Naive thymus-derived CD4-positive, alpha-beta T cell (primary cell): Measurements from ENCODE around the gene CYB5R2. TPM values are rescaled to one million over a fixed set of nuclear protein-coding genes. Genes with fewer than 3 reads are reported as not detected.

Experiments used
- ATAC-seq: fragments of 150-1000 bp; cut with Tn5 transposase; 2 replicates; pipeline ENCODE4 v1.10.0; 2021; ENCODE audit warnings: mild to moderate bottlenecking, moderate library complexity
- CTCF ChIA-PET: fragments of 350-600 bp; sonication (Branson Sonifier 250); formaldehyde crosslinking; loops from one replicate; lab custom pipeline; 2021; ENCODE audit warnings: antibody characterized with exemption; lab: Charles Lee
- POLR2A ChIA-PET: fragments of 350-600 bp; sonication (Branson Sonifier 250); formaldehyde crosslinking; loops from one replicate; lab custom pipeline; 2021; ENCODE audit warnings: antibody characterized with exemption, inconsistent platforms; lab: Charles Lee
- DNase-seq, 9 donors: peaks; one replicate each; pipeline versions ENCODE4 v3.0.0 to v3.0.0-alpha.2; 2020 to 2022; ENCODE audit warnings: mixed read lengths in 1 of 9
- H3K27ac ChIP-seq: one replicate; pipeline ENCODE4 v1.7.0; 2013; ENCODE audit warnings: mild to moderate bottlenecking, low read depth, low read length, moderate library complexity
- H3K27me3 ChIP-seq, 2 donors: one replicate each; pipeline ENCODE4 v1.7.0; 2013; ENCODE audit warnings: low read length in 2 of 2, mild to moderate bottlenecking in 2 of 2, moderate library complexity in 2 of 2; ENCODE audit not compliant: control insufficient read depth in 2 of 2, insufficient read depth in 2 of 2
- H3K36me3 ChIP-seq, 3 experiments: 1 replicate in 2 of 3; 2 replicates in 1 of 3; pipeline ENCODE4 v1.7.0; 2013; ENCODE audit warnings: low read length in 3 of 3, mild to moderate bottlenecking in 3 of 3, moderate library complexity in 1 of 3; ENCODE audit not compliant: insufficient read depth in 3 of 3, control insufficient read depth in 2 of 3
- H3K4me1 ChIP-seq, 2 donors: one replicate each; pipeline ENCODE4 v1.7.0; 2013; ENCODE audit warnings: low read length in 2 of 2, mild to moderate bottlenecking in 2 of 2, moderate library complexity in 1 of 2; ENCODE audit not compliant: control insufficient read depth in 2 of 2, insufficient read depth in 2 of 2
- H3K4me3 ChIP-seq: 2 replicates; pipeline ENCODE4 v1.7.0; 2013; ENCODE audit warnings: mild to moderate bottlenecking, low read length
- H3K9me3 ChIP-seq, 3 experiments: 1 replicate in 2 of 3; 2 replicates in 1 of 3; pipeline ENCODE4 v1.7.0; 2013; ENCODE audit warnings: low read length in 3 of 3; ENCODE audit not compliant: control insufficient read depth in 2 of 3
- H3K27ac Mint-ChIP-seq, 9 donors: one replicate each; pipeline ENCODE4 v1.8.0; 2020 to 2022; ENCODE audit warnings: mixed read lengths in 9 of 9, mild to moderate bottlenecking in 8 of 9, moderate library complexity in 5 of 9, inconsistent platforms in 2 of 9
- H3K27me3 Mint-ChIP-seq, 5 donors: one replicate each; pipeline ENCODE4 v1.8.0; 2021 to 2022; ENCODE audit warnings: mixed read lengths in 5 of 5, mild to moderate bottlenecking in 1 of 5
- H3K36me3 Mint-ChIP-seq, 5 donors: one replicate each; pipeline ENCODE4 v1.8.0; 2020 to 2022; ENCODE audit warnings: mixed read lengths in 5 of 5, mild to moderate bottlenecking in 3 of 5, inconsistent platforms in 1 of 5
- H3K4me1 Mint-ChIP-seq, 7 donors: one replicate each; pipeline ENCODE4 v1.8.0; 2020 to 2022; ENCODE audit warnings: mixed read lengths in 7 of 7, mild to moderate bottlenecking in 3 of 7, inconsistent platforms in 1 of 7
- H3K4me3 Mint-ChIP-seq, 10 donors: one replicate each; pipeline ENCODE4 v1.8.0; 2020 to 2022; ENCODE audit warnings: mild to moderate bottlenecking in 10 of 10, mixed read lengths in 10 of 10, moderate library complexity in 6 of 10, inconsistent platforms in 2 of 10
- H3K9me3 Mint-ChIP-seq, 11 donors: one replicate each; pipeline ENCODE4 v1.8.0; 2020 to 2022; ENCODE audit warnings: mixed read lengths in 11 of 11, mild to moderate bottlenecking in 4 of 11, inconsistent platforms in 1 of 11, moderate library complexity in 1 of 11
- intact Hi-C, 2 donors: fragments of 100-400 bp; cut with micrococcal nuclease; formaldehyde crosslinking; loops; one replicate each; pipeline ENCODE4 v1.15.1; 2023
- polyA plus RNA-seq, 2 donors: library from polyadenylated mRNA; unstranded; fragments of 300-500 nt; fragmentation: Illumina TruSeq; gene quantifications; one replicate each; pipeline ENCODE4 v1.2.3, GENCODE V29; 2021
- total RNA-seq, 6 experiments: library from RNA in 5 of 6; stranded (reverse) in 5 of 6; gene quantifications; 1 replicate in 5 of 6; 2 replicates in 1 of 6; pipeline ENCODE4 v1.2.3 and lab custom pipeline; 2021 to 2026

The CYB5R2 gene
- total and polyA plus RNA-seq, 7 experiments from 2014 or later: 0.13 to 2.8 (median 0.69) TPM; not detected in 2

- H3K4me3 Mint-ChIP-seq: no peak overlapping the region
- Histone ChIP-seq H3K27me3 (no peaks in the 10 kb centered on the region), H3K9me3 (no peaks in the 10 kb centered on the region), H3K36me3 (peaks cover 0 to 12% (median 0%) of the 10 kb centered on the region in 3 experiments), H3K4me1 (no peaks in the 10 kb centered on the region), H3K27ac (no peak overlapping the region), H3K4me3 (no peak overlapping the region)
- CTCF ChIA-PET: no interaction called here
- no peak overlapping the region for H3K27ac Mint-ChIP-seq
- H3K4me1 Mint-ChIP-seq: peaks cover 0 to 4% (median 0%) of the 10 kb centered on the region in 7 donors
- peaks cover 0 to 67% (median 17%) of the 10 kb centered on the region in 5 donors for H3K36me3 Mint-ChIP-seq
- ATAC-seq (no peak), DNase-seq (no peak)
- H3K9me3 Mint-ChIP-seq: no peaks in the 10 kb centered on the region
- POLR2A ChIA-PET: interaction anchor here (0.7 kb wide), 1 partner anchor 12 kb away, joined by 3 read pairs; no protein-coding TSS in a partner anchor
- intact Hi-C loops: no loop called here
- H3K27me3 Mint-ChIP-seq: no peaks in the 10 kb centered on the region
Observed at GRCh38 chr11:7622721-7623120, 50.6 kb downstream of the CYB5R2 start.

GRCh38 chr11:7621554-7621953 is 51.7 kb downstream of the CYB5R2 start:
- H3K27me3 Mint-ChIP-seq: no peaks in the 10 kb centered on the region
- H3K4me3 Mint-ChIP-seq: no peak overlapping the region
- H3K36me3 Mint-ChIP-seq: peaks cover 0 to 62% (median 22%) of the 10 kb centered on the region in 5 donors
- Histone ChIP-seq H3K27me3 (no peaks in the 10 kb centered on the region), H3K9me3 (no peaks in the 10 kb centered on the region), H3K36me3 (peaks cover 0 to 12% (median 0%) of the 10 kb centered on the region in 3 experiments), H3K4me3 (no peak overlapping the region), H3K4me1 (no peaks in the 10 kb centered on the region), H3K27ac (no peak overlapping the region)
- ATAC-seq (no peak), DNase-seq (no peak)
- no peaks in the 10 kb centered on the region for H3K9me3 Mint-ChIP-seq
- POLR2A ChIA-PET: no interaction called here
- intact Hi-C loops: no loop called here
- CTCF ChIA-PET: no interaction called here
- peaks cover 0 to 4% (median 0%) of the 10 kb centered on the region in 7 donors for H3K4me1 Mint-ChIP-seq
- no peak overlapping the region for H3K27ac Mint-ChIP-seq

- Mint-ChIP-seq H3K27ac (no peak overlapping the region), H3K36me3 (peaks cover 0 to 64% (median 24%) of the 10 kb centered on the region in 5 donors), H3K27me3 (no peaks in the 10 kb centered on the region), H3K4me3 (no peak overlapping the region), H3K4me1 (peaks cover 0 to 4% (median 0%) of the 10 kb centered on the region in 7 donors), H3K9me3 (no peaks in the 10 kb centered on the region)
- CTCF ChIA-PET: no interaction called here
- Histone ChIP-seq H3K4me3 (no peak overlapping the region), H3K27ac (no peak overlapping the region), H3K27me3 (no peaks in the 10 kb centered on the region), H3K9me3 (no peaks in the 10 kb centered on the region), H3K4me1 (no peaks in the 10 kb centered on the region), H3K36me3 (peaks cover 0 to 12% (median 0%) of the 10 kb centered on the region in 3 experiments)
- ATAC-seq (no peak), DNase-seq (no peak)
- intact Hi-C loops: no loop called here
- POLR2A ChIA-PET: no interaction called here
Observed at GRCh38 chr11:7621090-7621489, 52.2 kb downstream of the CYB5R2 start.

GRCh38 chr11:7619322-7619721 is 54.0 kb downstream of the CYB5R2 start:
- CTCF ChIA-PET: no interaction called here
- H3K36me3 Mint-ChIP-seq: peaks cover 0 to 60% (median 20%) of the 10 kb centered on the region in 5 donors

GRCh38 chr11:7617032-7617431 is 56.3 kb downstream of the CYB5R2 start:
- Mint-ChIP-seq H3K9me3 (no peaks in the 10 kb centered on the region), H3K27me3 (peaks cover 0 to 4% (median 0%) of the 10 kb centered on the region in 5 donors), H3K27ac (no peak overlapping the region), H3K36me3 (peaks cover 0 to 70% (median 18%) of the 10 kb centered on the region in 5 donors), H3K4me3 (no peak overlapping the region), H3K4me1 (peaks cover 0 to 4% (median 0%) of the 10 kb centered on the region in 7 donors)
- Histone ChIP-seq H3K4me3 (no peak overlapping the region), H3K27ac (no peak overlapping the region), H3K36me3 (peaks cover 0 to 8% (median 0%) of the 10 kb centered on the region in 3 experiments), H3K9me3 (no peaks in the 10 kb centered on the region), H3K27me3 (no peaks in the 10 kb centered on the region), H3K4me1 (no peaks in the 10 kb centered on the region)
- ChIA-PET CTCF (no interaction called here), POLR2A (no interaction called here)
- ATAC-seq (no peak), DNase-seq (no peak)
- intact Hi-C loops: loop anchor here (5.0 to 10.0 kb wide), 2 partner anchors 62 to 105 kb away; partner anchors contain the start of gene PPFIBP2 (in 1 of the 2)

More at GRCh38 chr11:7619322-7619721, 54.0 kb downstream of the CYB5R2 start:
- Histone ChIP-seq H3K4me1 (no peaks in the 10 kb centered on the region), H3K4me3 (no peak overlapping the region), H3K27ac (no peak overlapping the region), H3K36me3 (peaks cover 0 to 8% (median 0%) of the 10 kb centered on the region in 3 experiments), H3K9me3 (no peaks in the 10 kb centered on the region), H3K27me3 (no peaks in the 10 kb centered on the region)
- intact Hi-C loops: loop anchor here (5.0 to 10.0 kb wide), 2 partner anchors 65 to 107 kb away; partner anchors contain the start of gene PPFIBP2 (in 1 of the 2)
- no peak for ATAC-seq
- POLR2A ChIA-PET: no interaction called here
- DNase-seq: no peak
- H3K27me3 Mint-ChIP-seq: peaks cover 0 to 4% (median 0%) of the 10 kb centered on the region in 5 donors
- no peak overlapping the region for H3K27ac Mint-ChIP-seq
- H3K9me3 Mint-ChIP-seq: no peaks in the 10 kb centered on the region
- H3K4me3 Mint-ChIP-seq: no peak overlapping the region
- peaks cover 0 to 4% (median 0%) of the 10 kb centered on the region in 7 donors for H3K4me1 Mint-ChIP-seq

Other genes starting within 250 kb of the CYB5R2 start
- not detected for gene OLFML1, start 188.0 kb downstream of the CYB5R2 start, total RNA-seq
- under 1 TPM in 1 of 2 donors, not detected in 1; 0.18 TPM for gene OLFML1, start 188.0 kb downstream of the CYB5R2 start, polyA plus RNA-seq
- 10 to 100 TPM in 4 of 5 experiments, 1 to 10 TPM in 1; 5.7 to 55.6 (median 45.9) TPM for gene PPFIBP2, start 159.5 kb downstream of the CYB5R2 start, total RNA-seq
- 10 to 100 TPM in 1 of 2 donors, 1 to 10 TPM in 1; 7.0 to 29.4 TPM for gene PPFIBP2, start 159.5 kb downstream of the CYB5R2 start, polyA plus RNA-seq
- gene OVCH2, start 33.0 kb upstream of the CYB5R2 start, total RNA-seq: not detected
- not detected for gene OVCH2, start 33.0 kb upstream of the CYB5R2 start, polyA plus RNA-seq
- gene OR5P2, start 123.4 kb upstream of the CYB5R2 start, total RNA-seq: not detected
- gene OR5P2, start 123.4 kb upstream of the CYB5R2 start, polyA plus RNA-seq: not detected
- not detected for gene OR5P3, start 157.3 kb upstream of the CYB5R2 start, total RNA-seq
- not detected for gene OR5P3, start 157.3 kb upstream of the CYB5R2 start, polyA plus RNA-seq